B cell (primary cell): ENCODE results near the gene PACSIN2. TPM values are rescaled to one million over a fixed set of nuclear protein-coding genes. Genes with fewer than 3 reads are reported as not detected.

Experiments
- ATAC-seq: fragments of 200-7000 bp; cut with Tn5 transposase; one replicate; pipeline ENCODE4 v1.10.0; 2021; ENCODE audit warnings: low read depth, mild to moderate bottlenecking, moderate number of reproducible peaks, moderate library complexity
- CTCF ChIA-PET: fragments of 350-600 bp; sonication (Branson Sonifier 250); formaldehyde crosslinking; loops from one replicate; lab custom pipeline; 2021; ENCODE audit warnings: antibody characterized with exemption, inconsistent platforms; lab: Charles Lee
- POLR2A ChIA-PET: fragments of 350-600 bp; sonication (Branson Sonifier 250); formaldehyde crosslinking; loops from one replicate; lab custom pipeline; 2021; ENCODE audit warnings: antibody characterized with exemption; lab: Charles Lee
- DNase-seq: peaks from one replicate; pipeline ENCODE4 v3.0.0; 2013
- H2AFZ ChIP-seq: 2 replicates; pipeline ENCODE4 v1.6.1; 2012; ENCODE audit warnings: mild to moderate bottlenecking, low read depth, low read length; ENCODE audit not compliant: insufficient read depth, poor library complexity, severe bottlenecking
- H3K27ac ChIP-seq, 2 donors: 1 replicate in 1 of 2; 2 replicates in 1 of 2; pipeline ENCODE4 v1.5.1; 2012 to 2013; ENCODE audit warnings: low read length in 2 of 2, mild to moderate bottlenecking in 2 of 2, moderate library complexity in 1 of 2
- H3K27me3 ChIP-seq, 4 experiments: fragments of 200-600 bp in 1 of 4; sonication (generic) in 1 of 4; replicated peaks in 1 of 4; 1 replicate in 2 of 4; 2 replicates in 2 of 4; pipeline versions ENCODE4 v1.6.1 to v1.7.0; 2013 to 2016; ENCODE audit warnings: low read length in 3 of 4, mild to moderate bottlenecking in 2 of 4, mixed read lengths in 1 of 4, moderate library complexity in 1 of 4; ENCODE audit not compliant: insufficient read depth in 4 of 4, control insufficient read depth in 3 of 4; ENCODE audit errors: control extremely low read depth in 1 of 4
- H3K36me3 ChIP-seq, 2 experiments: replicated peaks in 1 of 2; 1 replicate in 1 of 2; 2 replicates in 1 of 2; pipeline versions ENCODE4 v1.6.1 to v1.7.1; 2013; ENCODE audit warnings: low read length in 1 of 2; ENCODE audit not compliant: insufficient read depth in 2 of 2, control insufficient read depth in 1 of 2; ENCODE audit errors: control extremely low read depth in 1 of 2, extremely low read depth in 1 of 2
- H3K4me1 ChIP-seq, 2 donors: fragments of 200-600 bp in 1 of 2; sonication (generic) in 1 of 2; 1 replicate in 1 of 2; 2 replicates in 1 of 2; pipeline versions ENCODE4 v1.5.1 to v1.6.1; 2013 to 2017; ENCODE audit warnings: low read length in 2 of 2; ENCODE audit not compliant: control insufficient read depth in 2 of 2, insufficient read depth in 2 of 2
- H3K4me2 ChIP-seq: replicated peaks from 2 replicates; pipeline ENCODE3; 2012; ENCODE audit warnings: mild to moderate bottlenecking, low read depth, low read length; ENCODE audit not compliant: poor library complexity, severe bottlenecking
- H3K4me3 ChIP-seq, 5 experiments: fragments of 200-600 bp in 1 of 5; sonication (generic) in 1 of 5; 1 replicate in 3 of 5; 2 replicates in 2 of 5; pipeline versions ENCODE4 v1.5.1 to v1.7.0; 2011 to 2016; ENCODE audit warnings: low read length in 4 of 5, mild to moderate bottlenecking in 4 of 5, low read depth in 2 of 5, control low read depth in 1 of 5, moderate library complexity in 1 of 5; ENCODE audit not compliant: insufficient read depth in 1 of 5; ENCODE audit errors: control extremely low read depth in 1 of 5, extremely low read depth in 1 of 5
- H3K79me2 ChIP-seq: fragments of 200-600 bp; sonication (generic); one replicate; pipeline ENCODE4 v1.6.0; 2016; ENCODE audit warnings: low read length; ENCODE audit not compliant: control insufficient read depth, insufficient read depth
- H3K9ac ChIP-seq: fragments of 200-600 bp; sonication (generic); 2 replicates; pipeline ENCODE4 v1.6.1; 2017; ENCODE audit warnings: mild to moderate bottlenecking, low read length, moderate library complexity
- H3K9me3 ChIP-seq, 3 donors: one replicate each; pipeline versions ENCODE4 v1.6.1 to v1.7.1; 2013; ENCODE audit warnings: low read length in 2 of 3; ENCODE audit not compliant: control insufficient read depth in 2 of 3, insufficient read depth in 1 of 3; ENCODE audit errors: control extremely low read depth in 1 of 3
- H4K20me1 ChIP-seq: 2 replicates; pipeline ENCODE4 v1.6.0; 2012; ENCODE audit warnings: mild to moderate bottlenecking, low read length; ENCODE audit not compliant: insufficient read depth, control insufficient read depth, poor library complexity, severe bottlenecking
- H3K27ac Mint-ChIP-seq: one replicate; pipeline ENCODE4 v1.8.0; 2021; ENCODE audit warnings: mixed read lengths
- H3K27me3 Mint-ChIP-seq: one replicate; pipeline ENCODE4 v1.8.0; 2021; ENCODE audit warnings: mixed read lengths
- H3K4me1 Mint-ChIP-seq: one replicate; pipeline ENCODE4 v1.8.0; 2021; ENCODE audit warnings: mixed read lengths
- H3K4me3 Mint-ChIP-seq: one replicate; pipeline ENCODE4 v1.8.0; 2021; ENCODE audit warnings: mixed read lengths
- H3K9me3 Mint-ChIP-seq: one replicate; pipeline ENCODE4 v1.8.0; 2022; ENCODE audit warnings: mixed read lengths; ENCODE audit not compliant: insufficient read depth
- EZH2 ChIP-seq: IDR thresholded peaks from 2 replicates; pipeline ENCODE4 v1.6.1; 2012; ENCODE audit warnings: borderline replicate concordance, low read depth, mild to moderate bottlenecking, moderate library complexity, low read length; ENCODE audit not compliant: insufficient read depth, poor library complexity, severe bottlenecking
- WGBS: methylation state at CpG from one replicate; pipeline ENCODE4 v1.1.5; 2013; ENCODE audit warnings: missing lambda C conversion rate; ENCODE audit not compliant: insufficient coverage; 5-methylcytosine and 5-hydroxymethylcytosine counted together
- intact Hi-C: fragments of 100-400 bp; cut with micrococcal nuclease; formaldehyde crosslinking; loops from one replicate; pipeline ENCODE4 v1.10.0; 2022
- polyA plus RNA-seq: library from polyadenylated mRNA; depleted of rRNA; stranded (reverse); fragments of >200 nt; gene quantifications from 2 replicates; pipeline ENCODE4 v1.2.3, GENCODE V29; 2012
- total RNA-seq, 2 donors: library from RNA; stranded (reverse); fragments of 120-200 nt in 1 of 2; gene quantifications; 1 replicate in 1 of 2; 2 replicates in 1 of 2; pipeline versions ENCODE4 v1.2.3 to v1.2.4, GENCODE V29; 2013 to 2022
- TF ChIP-seq, protein P1 (sequence below): fragments of 200-600 bp; IDR thresholded peaks from one replicate; pipeline ENCODE4 v1.8.0; 2022; ENCODE audit warnings: antibody characterized with exemption, mild to moderate bottlenecking

PACSIN2 gene
- total and polyA plus RNA-seq, 2 donors (not counting 1 experiment from before 2014, with no cell fraction given) = 26.9 to 59.3 TPM

DNA sequence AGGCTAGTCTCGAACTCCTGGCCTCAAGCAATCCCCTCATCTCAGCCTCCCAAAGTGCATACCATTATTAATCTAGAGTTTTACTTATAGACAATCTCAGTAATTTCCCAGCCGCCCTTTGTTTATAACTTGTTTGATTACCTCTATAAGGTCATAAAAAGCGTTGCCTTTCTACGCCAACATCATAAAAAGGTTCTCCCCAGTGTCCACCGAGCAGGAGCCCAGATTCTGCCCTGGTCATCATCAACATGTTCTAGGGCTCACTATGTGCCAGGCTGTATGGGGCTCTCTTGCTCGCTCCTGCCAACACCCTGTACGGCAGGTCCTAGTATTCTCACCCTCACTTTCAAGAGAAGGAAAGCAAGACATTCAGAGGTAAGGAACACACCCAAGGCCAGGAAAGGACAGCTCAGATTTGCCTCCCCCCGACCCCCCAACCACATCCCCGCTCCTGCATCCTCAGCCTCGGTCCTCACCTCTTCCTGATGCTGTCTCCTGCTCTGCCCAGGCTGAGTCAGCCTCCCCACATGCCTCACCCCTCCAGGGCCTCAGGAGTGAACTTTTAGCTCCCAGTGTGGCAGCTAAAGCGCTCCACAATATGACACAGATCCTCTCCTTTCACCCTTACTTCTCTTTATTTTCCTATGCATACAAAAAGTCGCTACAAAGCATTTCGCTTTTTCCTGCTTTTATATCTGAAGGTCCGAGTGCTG, 172.1 kb downstream of the PACSIN2 start:
- no peak for ATAC-seq
- WGBS = 87% methylated on average over 13 of the region's 14 CpGs
- no peak overlapping the region for H3K27ac Mint-ChIP-seq

GRCh38 chr22:42841444-42841843, 173.5 kb downstream of the PACSIN2 start:
- POLR2A ChIA-PET = interaction anchor here (0.7 kb wide), 1 partner anchor 149 kb away, joined by 7 read pairs; no protein-coding TSS in a partner anchor
- no peak overlapping the region for H3K27ac Mint-ChIP-seq
- Histone ChIP-seq H3K27ac (no peak overlapping the region), H3K4me1 (no peaks in the 10 kb centered on the region), H3K4me2 (no peak overlapping the region), H2AFZ (no peak overlapping the region), H3K9me3 (no peaks in the 10 kb centered on the region), H4K20me1 (no peaks in the 10 kb centered on the region), H3K79me2 (peaks cover 9% of the 10 kb centered on the region), H3K9ac (no peak overlapping the region), H3K27me3 (no peaks in the 10 kb centered on the region), H3K4me3 (no peak overlapping the region), H3K36me3 (peaks cover 0 to 35% of the 10 kb centered on the region in 2 experiments)
- 100% methylated on average over 1 of the region's 3 CpGs for WGBS
- H3K9me3 Mint-ChIP-seq = no peaks in the 10 kb centered on the region
- CTCF ChIA-PET = interaction anchor here (0.6 to 1.7 kb wide), 5 partner anchors 9 to 210 kb away, joined by 3 to 5 read pairs (median 4); no protein-coding TSS in a partner anchor
- peaks cover 2% of the 10 kb centered on the region for H3K4me1 Mint-ChIP-seq
- H3K4me3 Mint-ChIP-seq = no peak overlapping the region
- H3K27me3 Mint-ChIP-seq = no peaks in the 10 kb centered on the region
- TF ChIP-seq, protein P1, sequence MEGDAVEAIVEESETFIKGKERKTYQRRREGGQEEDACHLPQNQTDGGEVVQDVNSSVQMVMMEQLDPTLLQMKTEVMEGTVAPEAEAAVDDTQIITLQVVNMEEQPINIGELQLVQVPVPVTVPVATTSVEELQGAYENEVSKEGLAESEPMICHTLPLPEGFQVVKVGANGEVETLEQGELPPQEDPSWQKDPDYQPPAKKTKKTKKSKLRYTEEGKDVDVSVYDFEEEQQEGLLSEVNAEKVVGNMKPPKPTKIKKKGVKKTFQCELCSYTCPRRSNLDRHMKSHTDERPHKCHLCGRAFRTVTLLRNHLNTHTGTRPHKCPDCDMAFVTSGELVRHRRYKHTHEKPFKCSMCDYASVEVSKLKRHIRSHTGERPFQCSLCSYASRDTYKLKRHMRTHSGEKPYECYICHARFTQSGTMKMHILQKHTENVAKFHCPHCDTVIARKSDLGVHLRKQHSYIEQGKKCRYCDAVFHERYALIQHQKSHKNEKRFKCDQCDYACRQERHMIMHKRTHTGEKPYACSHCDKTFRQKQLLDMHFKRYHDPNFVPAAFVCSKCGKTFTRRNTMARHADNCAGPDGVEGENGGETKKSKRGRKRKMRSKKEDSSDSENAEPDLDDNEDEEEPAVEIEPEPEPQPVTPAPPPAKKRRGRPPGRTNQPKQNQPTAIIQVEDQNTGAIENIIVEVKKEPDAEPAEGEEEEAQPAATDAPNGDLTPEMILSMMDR = no peak
- no peak for TF ChIP-seq EZH2
- DNase-seq (no peak), ATAC-seq (no peak)
- intact Hi-C loops = no loop called here

More for the DNA sequence above, 172.1 kb downstream of the PACSIN2 start:
- Mint-ChIP-seq H3K4me3 (no peak overlapping the region), H3K9me3 (no peaks in the 10 kb centered on the region), H3K27me3 (no peaks in the 10 kb centered on the region), H3K4me1 (peaks cover 2% of the 10 kb centered on the region)
- no peaks in the 10 kb centered on the region for H4K20me1 ChIP-seq
- no peak for TF ChIP-seq EZH2
- TF ChIP-seq, protein P1 = no peak
- peaks cover 9% of the 10 kb centered on the region for H3K79me2 ChIP-seq
- intact Hi-C loops = no loop called here
- H3K9ac ChIP-seq = no peak overlapping the region
- peaks cover 0 to 38% of the 10 kb centered on the region in 2 experiments for H3K36me3 ChIP-seq
- DNase-seq = no peak
- no peak overlapping the region for H3K4me2 ChIP-seq
- no peak overlapping the region for H3K27ac ChIP-seq
- H3K27me3 ChIP-seq = no peaks in the 10 kb centered on the region
- H3K4me3 ChIP-seq = no peak overlapping the region
- POLR2A ChIA-PET = no interaction called here
- no peak overlapping the region for H2AFZ ChIP-seq
- H3K4me1 ChIP-seq = no peaks in the 10 kb centered on the region
- CTCF ChIA-PET = interaction anchor here (0.7 kb wide), 1 partner anchor 22 kb away, joined by 3 read pairs; no protein-coding TSS in a partner anchor
- H3K9me3 ChIP-seq = no peaks in the 10 kb centered on the region
